Activated naive CD4-positive, alpha-beta T cell treated with anti-CD3 and anti-CD28 coated beads, Interleukin-2, amount 10 ng/mL, durations not matched to agents 7 days and 5 days (primary cell): Measurements from ENCODE around the gene NBEAL1.
"Not testable (repeated sequence)": the region's sequence is repeated elsewhere in the genome, so short reads cannot be mapped to it uniquely, and the experiment has no call there.

ENCODE experiments used
- CTCF ChIA-PET: fragments of 350-600 bp; sonication (Branson Sonifier 250); formaldehyde crosslinking; loops from one replicate; lab custom pipeline; 2021; ENCODE audit warnings: antibody characterized with exemption; lab: Charles Lee
- DNase-seq: peaks from one replicate; pipeline ENCODE4 v3.0.0-alpha.2; 2020
- H3K27ac Mint-ChIP-seq: one replicate; pipeline ENCODE4 v1.8.0; 2021; ENCODE audit warnings: mild to moderate bottlenecking, moderate library complexity, mixed read lengths
- H3K27me3 Mint-ChIP-seq: one replicate; pipeline ENCODE4 v1.8.0; 2021; ENCODE audit warnings: mild to moderate bottlenecking, mixed read lengths
- H3K36me3 Mint-ChIP-seq: one replicate; pipeline ENCODE4 v1.8.0; 2021; ENCODE audit warnings: mixed read lengths
- H3K4me1 Mint-ChIP-seq: one replicate; pipeline ENCODE4 v1.8.0; 2021; ENCODE audit warnings: mixed read lengths
- H3K4me3 Mint-ChIP-seq: one replicate; pipeline ENCODE4 v1.8.0; 2021; ENCODE audit warnings: mild to moderate bottlenecking, moderate library complexity, mixed read lengths
- H3K9me3 Mint-ChIP-seq: one replicate; pipeline ENCODE4 v1.8.0; 2021; ENCODE audit warnings: mixed read lengths

Gene NBEAL1

GRCh38 chr2:203110496-203110895 is 95.8 kb downstream of the NBEAL1 start:
- CTCF ChIA-PET, H3K27me3 Mint-ChIP-seq, H3K9me3 Mint-ChIP-seq, H3K4me3 Mint-ChIP-seq, H3K36me3 Mint-ChIP-seq, H3K4me1 Mint-ChIP-seq, DNase-seq, H3K27ac Mint-ChIP-seq: not testable (repeated sequence)

GRCh38 chr2:203112342-203112741 is 97.7 kb downstream of the NBEAL1 start:
- Mint-ChIP-seq H3K27ac (no peak overlapping the region), H3K4me3 (no peak overlapping the region), H3K27me3 (no peaks in the 10 kb centered on the region), H3K36me3 (peaks cover 7% of the 10 kb centered on the region), H3K4me1 (no peaks in the 10 kb centered on the region), H3K9me3 (no peaks in the 10 kb centered on the region)
- DNase-seq = no peak
- CTCF ChIA-PET = interaction anchor here (0.7 to 1.2 kb wide), 2 partner anchors 11 to 139 kb away, joined by 3 read pairs; no protein-coding TSS in a partner anchor

- CTCF ChIA-PET, H3K36me3 Mint-ChIP-seq, H3K9me3 Mint-ChIP-seq, H3K4me1 Mint-ChIP-seq, DNase-seq, H3K27ac Mint-ChIP-seq, H3K27me3 Mint-ChIP-seq, H3K4me3 Mint-ChIP-seq: not testable (repeated sequence)
These were observed 100.6 kb downstream of the NBEAL1 start for GRCh38 chr2:203115201-203115700.

GRCh38 chr2:203122317-203122986 is 107.8 kb downstream of the NBEAL1 start:
- no peaks in the 10 kb centered on the region for H3K27me3 Mint-ChIP-seq
- no peak overlapping the region for H3K4me3 Mint-ChIP-seq
- DNase-seq = no peak
- H3K27ac Mint-ChIP-seq = no peak overlapping the region
- H3K4me1 Mint-ChIP-seq = no peaks in the 10 kb centered on the region
- CTCF ChIA-PET = no interaction called here
- no peaks in the 10 kb centered on the region for H3K9me3 Mint-ChIP-seq
- peaks cover 1% of the 10 kb centered on the region for H3K36me3 Mint-ChIP-seq

GRCh38 chr2:203126996-203127395 is 112.3 kb downstream of the NBEAL1 start:
- no peak for DNase-seq
- Mint-ChIP-seq H3K9me3 (no peaks in the 10 kb centered on the region), H3K27me3 (no peaks in the 10 kb centered on the region), H3K4me3 (no peak overlapping the region), H3K36me3 (peaks cover 2% of the 10 kb centered on the region), H3K4me1 (no peaks in the 10 kb centered on the region), H3K27ac (no peak overlapping the region)
- CTCF ChIA-PET = no interaction called here

GRCh38 chr2:203135105-203135504 is 120.4 kb downstream of the NBEAL1 start:
- no peaks in the 10 kb centered on the region for H3K4me1 Mint-ChIP-seq
- no peak for DNase-seq
- CTCF ChIA-PET = no interaction called here
- H3K9me3 Mint-ChIP-seq = no peaks in the 10 kb centered on the region
- H3K27me3 Mint-ChIP-seq = no peaks in the 10 kb centered on the region
- no peak overlapping the region for H3K27ac Mint-ChIP-seq
- peaks cover 3% of the 10 kb centered on the region for H3K36me3 Mint-ChIP-seq
- H3K4me3 Mint-ChIP-seq = no peak overlapping the region

- CTCF ChIA-PET = no interaction called here
- no peak overlapping the region for H3K27ac Mint-ChIP-seq
- no peaks in the 10 kb centered on the region for H3K27me3 Mint-ChIP-seq
- H3K9me3 Mint-ChIP-seq = no peaks in the 10 kb centered on the region
- no peaks in the 10 kb centered on the region for H3K4me1 Mint-ChIP-seq
- no peak for DNase-seq
- H3K4me3 Mint-ChIP-seq = no peak overlapping the region
- peaks cover 2% of the 10 kb centered on the region for H3K36me3 Mint-ChIP-seq
These were observed 128.7 kb downstream of the NBEAL1 start for GRCh38 chr2:203143391-203143790.

GRCh38 chr2:203149194-203149593 is 134.5 kb downstream of the NBEAL1 start:
- H3K27ac Mint-ChIP-seq = no peak overlapping the region
- H3K27me3 Mint-ChIP-seq = no peaks in the 10 kb centered on the region
- no peaks in the 10 kb centered on the region for H3K9me3 Mint-ChIP-seq
- H3K4me3 Mint-ChIP-seq = no peak overlapping the region
- no peak for DNase-seq
- H3K36me3 Mint-ChIP-seq = peaks cover 1% of the 10 kb centered on the region
- CTCF ChIA-PET = no interaction called here
- H3K4me1 Mint-ChIP-seq = no peaks in the 10 kb centered on the region

GRCh38 chr2:203155406-203155805 is 140.7 kb downstream of the NBEAL1 start:
- no peaks in the 10 kb centered on the region for H3K9me3 Mint-ChIP-seq
- H3K4me3 Mint-ChIP-seq = no peak overlapping the region
- H3K27me3 Mint-ChIP-seq = no peaks in the 10 kb centered on the region
- no peaks in the 10 kb centered on the region for H3K36me3 Mint-ChIP-seq
- DNase-seq = peak; percentile 36
- CTCF ChIA-PET = interaction anchor here (0.7 kb wide), 1 partner anchor 566 kb away, joined by 3 read pairs; no protein-coding TSS in a partner anchor
- peaks cover 10% of the 10 kb centered on the region for H3K4me1 Mint-ChIP-seq
- peak overlapping the region; percentile 3 for H3K27ac Mint-ChIP-seq

GRCh38 chr2:203162722-203163121 is 148.0 kb downstream of the NBEAL1 start:
- H3K27me3 Mint-ChIP-seq, H3K9me3 Mint-ChIP-seq, H3K36me3 Mint-ChIP-seq, DNase-seq, H3K27ac Mint-ChIP-seq, H3K4me3 Mint-ChIP-seq, H3K4me1 Mint-ChIP-seq: not testable (repeated sequence)
- CTCF ChIA-PET = interaction anchor here (0.6 kb wide), 1 partner anchor 951 kb away, joined by 3 read pairs; no protein-coding TSS in a partner anchor

GRCh38 chr2:203164311-203164935 is 149.7 kb downstream of the NBEAL1 start:
- DNase-seq = no peak
- H3K36me3 Mint-ChIP-seq = peaks cover 9% of the 10 kb centered on the region
- H3K27me3 Mint-ChIP-seq = no peaks in the 10 kb centered on the region
- no peak overlapping the region for H3K4me3 Mint-ChIP-seq
- no peak overlapping the region for H3K27ac Mint-ChIP-seq
- H3K9me3 Mint-ChIP-seq = no peaks in the 10 kb centered on the region
- CTCF ChIA-PET = no interaction called here
- H3K4me1 Mint-ChIP-seq = no peaks in the 10 kb centered on the region

- Mint-ChIP-seq H3K36me3 (peaks cover 9% of the 10 kb centered on the region), H3K27ac (no peak overlapping the region), H3K9me3 (no peaks in the 10 kb centered on the region), H3K4me1 (no peaks in the 10 kb centered on the region), H3K27me3 (no peaks in the 10 kb centered on the region), H3K4me3 (no peak overlapping the region)
- CTCF ChIA-PET = no interaction called here
- no peak for DNase-seq
These were observed 153.1 kb downstream of the NBEAL1 start for GRCh38 chr2:203167751-203168150.

GRCh38 chr2:203170502-203170901 is 155.8 kb downstream of the NBEAL1 start:
- no peak overlapping the region for H3K4me3 Mint-ChIP-seq
- CTCF ChIA-PET = no interaction called here
- no peaks in the 10 kb centered on the region for H3K9me3 Mint-ChIP-seq

GRCh38 chr2:203175371-203175770 is 160.7 kb downstream of the NBEAL1 start:
- H3K36me3 Mint-ChIP-seq = no peaks in the 10 kb centered on the region
- H3K9me3 Mint-ChIP-seq = no peaks in the 10 kb centered on the region
- no peak overlapping the region for H3K4me3 Mint-ChIP-seq
- DNase-seq = no peak
- CTCF ChIA-PET = no interaction called here
- H3K4me1 Mint-ChIP-seq = no peaks in the 10 kb centered on the region
- no peaks in the 10 kb centered on the region for H3K27me3 Mint-ChIP-seq
- no peak overlapping the region for H3K27ac Mint-ChIP-seq

More at GRCh38 chr2:203170502-203170901, 155.8 kb downstream of the NBEAL1 start:
- peaks cover 5% of the 10 kb centered on the region for H3K36me3 Mint-ChIP-seq
- DNase-seq = no peak
- no peak overlapping the region for H3K27ac Mint-ChIP-seq
- no peaks in the 10 kb centered on the region for H3K27me3 Mint-ChIP-seq
- H3K4me1 Mint-ChIP-seq = no peaks in the 10 kb centered on the region

GRCh38 chr2:203177361-203177760 is 162.7 kb downstream of the NBEAL1 start:
- Mint-ChIP-seq H3K36me3 (no peaks in the 10 kb centered on the region), H3K9me3 (no peaks in the 10 kb centered on the region), H3K4me1 (no peaks in the 10 kb centered on the region), H3K27me3 (no peaks in the 10 kb centered on the region), H3K27ac (no peak overlapping the region), H3K4me3 (no peak overlapping the region)
- CTCF ChIA-PET = interaction anchor here (0.7 kb wide), 1 partner anchor 589 kb away, joined by 3 read pairs; no protein-coding TSS in a partner anchor
- DNase-seq = no peak
